H9 (cell line): Measurements from ENCODE around the gene STK10. TPM values are rescaled to one million over a fixed set of nuclear protein-coding genes. Genes with fewer than 3 reads are reported as not detected.

Experiments
- DNase-seq: peaks from one replicate; pipeline ENCODE4 v3.0.0-alpha.2; 2017
- H2AFZ ChIP-seq: one replicate; pipeline ENCODE4 v1.6.1; 2013; ENCODE audit warnings: mild to moderate bottlenecking, low read length, control low read depth, moderate library complexity
- H2AK5ac ChIP-seq: 2 replicates; pipeline ENCODE4 v1.6.1; 2013; ENCODE audit warnings: low read length, control low read depth, mixed read lengths; ENCODE audit not compliant: insufficient read length
- H2BK120ac ChIP-seq: one replicate; pipeline ENCODE4 v1.6.1; 2013; ENCODE audit warnings: low read depth, mild to moderate bottlenecking, low read length, control low read depth, inconsistent platforms; ENCODE audit not compliant: poor library complexity, severe bottlenecking
- H2BK12ac ChIP-seq: 2 replicates; pipeline ENCODE4 v1.6.1; 2013; ENCODE audit warnings: low read length, control low read depth, mixed read lengths, low read depth; ENCODE audit not compliant: insufficient read length
- H2BK15ac ChIP-seq: 2 replicates; pipeline ENCODE4 v1.6.1; 2013; ENCODE audit warnings: low read depth, low read length, control low read depth
- H2BK20ac ChIP-seq: one replicate; pipeline ENCODE4 v1.6.1; 2013; ENCODE audit warnings: low read depth, mild to moderate bottlenecking, low read length, control low read depth, inconsistent platforms; ENCODE audit not compliant: poor library complexity, severe bottlenecking
- H2BK5ac ChIP-seq: 2 replicates; pipeline ENCODE4 v1.6.1; 2013; ENCODE audit warnings: low read length, control low read depth, mixed read lengths; ENCODE audit not compliant: insufficient read length
- H3K14ac ChIP-seq: 2 replicates; pipeline ENCODE4 v1.6.1; 2013; ENCODE audit warnings: low read length, control low read depth; ENCODE audit not compliant: insufficient read depth
- H3K18ac ChIP-seq: 2 replicates; pipeline ENCODE4 v1.6.1; 2013; ENCODE audit warnings: low read depth, mild to moderate bottlenecking, mixed read lengths, low read length, control low read depth; ENCODE audit not compliant: insufficient read length
- H3K23ac ChIP-seq: 2 replicates; pipeline ENCODE4 v1.6.1; 2013; ENCODE audit warnings: low read length, control low read depth, mixed read lengths, low read depth; ENCODE audit not compliant: insufficient read length
- H3K23me2 ChIP-seq: 2 replicates; pipeline ENCODE4 v1.6.1; 2013; ENCODE audit warnings: low read depth, mild to moderate bottlenecking, mixed read lengths, low read length, control low read depth; ENCODE audit not compliant: insufficient read length, poor library complexity, severe bottlenecking
- H3K27ac ChIP-seq: 2 replicates; pipeline ENCODE4 v1.5.1; 2013; ENCODE audit warnings: low read length, control low read depth, mixed read lengths, low read depth; ENCODE audit not compliant: insufficient read length
- H3K27me3 ChIP-seq: 2 replicates; pipeline ENCODE4 v1.6.1; 2013; ENCODE audit warnings: low read length, control low read depth, inconsistent platforms; ENCODE audit not compliant: insufficient read depth
- H3K4ac ChIP-seq: 2 replicates; pipeline ENCODE4 v1.6.1; 2013; ENCODE audit warnings: low read depth, mild to moderate bottlenecking, control low read depth, inconsistent platforms, low read length, moderate library complexity
- H3K4me1 ChIP-seq: 2 replicates; pipeline ENCODE4 v1.6.1; 2013; ENCODE audit warnings: low read length, control low read depth, inconsistent platforms; ENCODE audit not compliant: insufficient read depth
- H3K4me2 ChIP-seq: 2 replicates; pipeline ENCODE4 v1.6.1; 2013; ENCODE audit warnings: low read length, control low read depth, mixed read lengths; ENCODE audit not compliant: insufficient read length, insufficient read depth
- H3K56ac ChIP-seq: 2 replicates; pipeline ENCODE4 v1.6.1; 2013; ENCODE audit warnings: low read depth, mild to moderate bottlenecking, mixed read lengths, low read length, control low read depth; ENCODE audit not compliant: insufficient read length
- H3K79me1 ChIP-seq: 2 replicates; pipeline ENCODE4 v1.6.1; 2013; ENCODE audit warnings: low read depth, mild to moderate bottlenecking, moderate library complexity, low read length, control low read depth, inconsistent platforms; ENCODE audit not compliant: insufficient read depth, poor library complexity, severe bottlenecking
- H3K79me2 ChIP-seq: 2 replicates; pipeline ENCODE4 v1.6.1; 2013; ENCODE audit warnings: low read length, control low read depth, inconsistent platforms; ENCODE audit not compliant: insufficient read depth
- H3K9ac ChIP-seq: 2 replicates; pipeline ENCODE4 v1.6.1; 2013; ENCODE audit warnings: low read length, control low read depth, mixed read lengths; ENCODE audit not compliant: insufficient read length; ENCODE audit errors: extremely low read depth
- H3K9me3 ChIP-seq: one replicate; pipeline ENCODE4 v1.6.1; 2013; ENCODE audit warnings: low read depth, low read length, inconsistent platforms; ENCODE audit not compliant: control insufficient read depth
- H3T11ph ChIP-seq: one replicate; pipeline ENCODE4 v1.6.1; 2013; ENCODE audit warnings: mild to moderate bottlenecking, low read length, control low read depth, inconsistent platforms
- H4K20me1 ChIP-seq: one replicate; pipeline ENCODE4 v1.6.1; 2013; ENCODE audit not compliant: control insufficient read depth, insufficient read length, insufficient read depth
- H4K5ac ChIP-seq: 2 replicates; pipeline ENCODE4 v1.6.1; 2013; ENCODE audit warnings: low read depth, mild to moderate bottlenecking, mixed read lengths, low read length, control low read depth; ENCODE audit not compliant: insufficient read length
- H4K8ac ChIP-seq: replicated peaks from 2 replicates; pipeline ENCODE4 v1.6.1; 2013; ENCODE audit warnings: low read length, control low read depth, mixed read lengths, low read depth; ENCODE audit not compliant: insufficient read length
- H4K91ac ChIP-seq: 2 replicates; pipeline ENCODE4 v1.6.1; 2013; ENCODE audit warnings: low read depth, mild to moderate bottlenecking, moderate library complexity, mixed read lengths, low read length, control low read depth; ENCODE audit not compliant: insufficient read length
- H3K27ac Mint-ChIP-seq, 3 experiments: 2 replicates in 2 of 3; 3 replicates in 1 of 3; pipeline ENCODE4 v1.8.0; 2020 to 2021; ENCODE audit warnings: mixed read lengths in 3 of 3, mild to moderate bottlenecking in 1 of 3, moderate library complexity in 1 of 3
- H3K27me3 Mint-ChIP-seq: 2 replicates; pipeline ENCODE4 v1.8.0; 2021; ENCODE audit warnings: low read depth, mild to moderate bottlenecking, moderate library complexity, mixed read lengths
- H3K36me3 Mint-ChIP-seq, 3 experiments: 2 replicates in 2 of 3; 3 replicates in 1 of 3; pipeline ENCODE4 v1.8.0; 2020 to 2021; ENCODE audit warnings: low read depth in 3 of 3, mixed read lengths in 3 of 3; ENCODE audit not compliant: insufficient read depth in 1 of 3
- H3K4me1 Mint-ChIP-seq, 2 experiments: 2 replicates each; pipeline ENCODE4 v1.8.0; 2020; ENCODE audit warnings: mixed read lengths in 2 of 2
- H3K4me3 Mint-ChIP-seq, 2 experiments: 2 replicates in 1 of 2; 3 replicates in 1 of 2; pipeline ENCODE4 v1.8.0; 2020 to 2021; ENCODE audit warnings: mild to moderate bottlenecking in 2 of 2, mixed read lengths in 2 of 2, moderate library complexity in 1 of 2
- H3K9me3 Mint-ChIP-seq, 2 experiments: 2 replicates in 1 of 2; 3 replicates in 1 of 2; pipeline ENCODE4 v1.8.0; 2020; ENCODE audit warnings: mild to moderate bottlenecking in 2 of 2, mixed read lengths in 2 of 2, moderate library complexity in 1 of 2
- WGBS: extraction: QIAGEN DNeasy Blood & Tissue Kit; methylation state at CpG from one replicate; pipeline ENCODE4 v1.1.7; 2013; ENCODE audit warnings: missing lambda C conversion rate, low lambda C conversion rate, mixed read lengths; ENCODE audit not compliant: insufficient read length; ENCODE audit errors: extremely low coverage; 5-methylcytosine and 5-hydroxymethylcytosine counted together
- total RNA-seq: library from RNA; stranded (reverse); gene quantifications from 2 replicates; pipeline ENCODE4 v1.2.1, GENCODE V29; 2021
- TF ChIP-seq, protein P1 (sequence below): fragments of 200-600 bp; sonication (generic); conservative IDR thresholded peaks from 3 replicates; pipeline ENCODE4 v1.8.0; 2021; ENCODE audit warnings: antibody characterized with exemption, mild to moderate bottlenecking

Gene STK10
- total RNA-seq, 1 experiment from 2014 or later, result 14.6 TPM

- Histone ChIP-seq H3K23me2 (no peaks in the 10 kb centered on the region), H2BK5ac (no peak overlapping the region), H3K79me2 (peaks cover 81% of the 10 kb centered on the region; the same call in 1 of the 2 replicates), H2BK120ac (no peak overlapping the region), H3K4me2 (no peak overlapping the region), H3K27me3 (no peaks in the 10 kb centered on the region), H3K18ac (no peak overlapping the region), H2AK5ac (no peak overlapping the region), H3K9me3 (no peaks in the 10 kb centered on the region), H2BK12ac (no peak overlapping the region), H3K4ac (no peak overlapping the region), H2BK20ac (no peak overlapping the region), H4K20me1 (no peaks in the 10 kb centered on the region), H4K5ac (no peak overlapping the region), H3K27ac (no peak overlapping the region), H3K79me1 (peaks cover 3% of the 10 kb centered on the region), H4K91ac (no peak overlapping the region), H3K14ac (no peak overlapping the region), H3K56ac (no peak overlapping the region), H2AFZ (no peak overlapping the region), H3K23ac (no peak overlapping the region), H2BK15ac (no peak overlapping the region), H3K9ac (no peak overlapping the region), H4K8ac (no peak overlapping the region), H3K4me1 (peaks cover 5% of the 10 kb centered on the region), H3T11ph (no peak overlapping the region)
- Mint-ChIP-seq H3K9me3 (no peaks in the 10 kb centered on the region), H3K36me3 (peaks cover 2 to 25% (median 17%) of the 10 kb centered on the region in 3 experiments; a peak in 5 of 7 replicates), H3K4me1 (peaks cover 86 to 92% of the 10 kb centered on the region in 2 experiments), H3K27me3 (no peaks in the 10 kb centered on the region), H3K4me3 (no peak overlapping the region), H3K27ac (no peak overlapping the region)
- TF ChIP-seq, protein P1, sequence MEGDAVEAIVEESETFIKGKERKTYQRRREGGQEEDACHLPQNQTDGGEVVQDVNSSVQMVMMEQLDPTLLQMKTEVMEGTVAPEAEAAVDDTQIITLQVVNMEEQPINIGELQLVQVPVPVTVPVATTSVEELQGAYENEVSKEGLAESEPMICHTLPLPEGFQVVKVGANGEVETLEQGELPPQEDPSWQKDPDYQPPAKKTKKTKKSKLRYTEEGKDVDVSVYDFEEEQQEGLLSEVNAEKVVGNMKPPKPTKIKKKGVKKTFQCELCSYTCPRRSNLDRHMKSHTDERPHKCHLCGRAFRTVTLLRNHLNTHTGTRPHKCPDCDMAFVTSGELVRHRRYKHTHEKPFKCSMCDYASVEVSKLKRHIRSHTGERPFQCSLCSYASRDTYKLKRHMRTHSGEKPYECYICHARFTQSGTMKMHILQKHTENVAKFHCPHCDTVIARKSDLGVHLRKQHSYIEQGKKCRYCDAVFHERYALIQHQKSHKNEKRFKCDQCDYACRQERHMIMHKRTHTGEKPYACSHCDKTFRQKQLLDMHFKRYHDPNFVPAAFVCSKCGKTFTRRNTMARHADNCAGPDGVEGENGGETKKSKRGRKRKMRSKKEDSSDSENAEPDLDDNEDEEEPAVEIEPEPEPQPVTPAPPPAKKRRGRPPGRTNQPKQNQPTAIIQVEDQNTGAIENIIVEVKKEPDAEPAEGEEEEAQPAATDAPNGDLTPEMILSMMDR, result no peak
- WGBS, result no CpG with 5 or more reads among the region's 2 CpGs
- no peak for DNase-seq
Observed at GRCh38 chr5:171999100-171999499, 188.9 kb downstream of the STK10 start.
